HG03521 (cell line): Measurements from ENCODE around the gene BRD1.
"Not testable (repeated sequence)": the region's sequence is repeated elsewhere in the genome, so short reads cannot be mapped to it uniquely, and the experiment has no call there.

Source experiments
- ATAC-seq: cut with Tn5 transposase; IDR thresholded peaks from one replicate; pipeline ENCODE4 v1.9.1; 2021; ENCODE audit warnings: mild to moderate bottlenecking, moderate library complexity; ENCODE audit not compliant: unreplicated experiment

Gene BRD1

DNA sequence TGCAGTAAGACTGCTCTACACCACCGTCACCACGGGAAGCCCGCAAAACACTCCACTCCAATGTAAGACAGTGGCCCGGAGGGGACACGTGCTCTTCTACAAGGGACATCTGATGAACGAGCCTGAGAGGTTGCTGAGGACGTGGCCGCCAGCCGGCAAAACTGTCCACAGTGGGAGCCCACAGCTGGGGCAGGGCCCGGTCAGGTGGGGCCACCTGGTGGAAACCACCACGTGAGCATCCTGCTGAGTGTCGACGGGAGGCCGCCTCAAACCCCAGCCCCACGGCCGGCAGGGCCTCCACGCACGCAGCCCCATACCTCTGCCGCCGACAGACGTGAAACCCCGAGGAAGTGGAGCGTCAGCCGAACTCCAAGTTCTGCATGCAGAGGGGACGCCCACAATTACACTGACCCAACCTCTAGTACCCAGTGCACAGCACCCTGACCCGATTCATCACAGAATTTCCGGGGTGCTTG lies 42.6 kb downstream of the BRD1 start:
- ATAC-seq = no peak

DNA sequence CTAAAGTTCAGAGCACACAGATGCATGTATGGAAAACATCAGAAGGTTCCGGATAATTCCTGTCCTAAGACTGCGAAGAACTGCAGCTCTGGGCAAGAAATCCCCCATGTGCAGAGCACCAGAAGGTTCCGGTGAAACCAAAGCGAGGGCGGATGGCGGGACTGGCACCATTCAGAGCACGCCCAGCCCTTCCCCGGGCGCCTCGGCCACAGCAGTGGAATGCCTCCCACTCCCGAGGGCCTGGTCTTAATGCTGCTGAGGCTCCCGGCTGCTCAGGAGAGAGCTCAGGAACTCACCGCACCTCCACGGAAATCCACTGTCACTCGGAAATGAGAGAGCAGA lies 43.1 kb downstream of the BRD1 start:
- ATAC-seq = no peak

DNA sequence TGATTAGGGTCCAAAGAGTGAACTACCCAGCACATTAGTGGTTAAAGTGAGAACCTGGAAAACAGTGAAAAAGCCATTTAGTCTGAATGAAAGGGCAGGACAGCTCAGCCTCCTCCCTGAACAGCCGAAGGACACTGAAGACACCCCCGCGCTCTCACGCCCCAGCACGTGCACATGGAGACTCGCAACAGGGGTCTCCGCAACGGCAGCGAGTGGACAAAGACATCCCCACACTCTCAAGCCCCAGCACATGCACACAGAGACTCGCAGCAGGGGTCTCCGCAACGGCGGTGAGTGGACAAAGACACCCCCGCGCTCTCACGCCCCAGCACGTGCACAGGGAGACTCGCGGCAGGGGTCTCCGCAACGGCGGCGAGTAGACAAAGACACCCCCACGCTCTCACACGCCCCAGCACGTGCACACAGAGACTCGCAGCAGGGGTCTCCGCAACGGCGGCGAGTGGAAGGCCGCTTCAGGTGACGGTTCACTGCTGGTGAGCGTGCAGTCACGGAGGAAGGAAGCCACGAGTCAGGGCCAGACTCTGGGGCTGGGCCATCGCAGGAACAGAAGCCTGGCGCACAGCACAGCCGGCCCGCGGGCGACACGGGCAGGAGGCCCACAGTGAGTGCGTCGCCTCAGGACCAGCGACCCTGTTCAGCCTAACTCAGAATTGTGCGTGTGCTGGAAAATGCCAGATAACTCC lies 43.6 kb downstream of the BRD1 start:
- no peak for ATAC-seq

DNA sequence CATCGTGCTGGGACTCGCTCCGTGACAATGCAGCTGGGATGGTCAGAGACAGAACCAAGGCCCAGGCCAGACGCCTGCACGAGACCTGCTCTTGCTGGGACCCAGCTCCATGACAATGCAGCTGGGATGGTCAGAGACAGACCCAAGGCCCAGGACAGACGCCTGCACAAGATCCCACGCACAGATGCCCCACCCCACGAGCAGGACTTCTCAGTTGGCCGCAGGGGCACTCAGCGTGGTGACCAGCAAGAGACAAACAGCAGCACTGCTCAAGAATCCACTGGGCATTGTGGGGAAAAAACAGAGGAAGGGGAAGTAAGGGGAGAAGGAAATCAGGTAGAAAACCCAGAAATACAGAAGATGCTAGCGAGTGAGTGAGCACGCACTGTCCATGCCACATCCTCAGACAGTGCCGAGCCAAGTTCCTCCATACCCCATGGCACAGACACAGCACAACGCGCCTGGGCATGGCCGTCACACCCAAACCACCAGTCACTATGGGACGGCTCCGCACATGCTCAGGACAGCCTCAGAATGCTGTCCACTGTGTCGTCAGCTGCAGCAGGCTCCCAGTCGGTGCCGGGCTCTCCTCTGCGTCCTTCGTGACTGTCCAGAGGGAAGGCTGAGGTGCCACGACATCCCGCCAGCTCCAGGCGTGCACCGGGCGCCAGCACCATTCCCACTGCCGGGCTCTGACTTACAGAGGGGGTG lies 44.5 kb downstream of the BRD1 start:
- no peak for ATAC-seq

DNA sequence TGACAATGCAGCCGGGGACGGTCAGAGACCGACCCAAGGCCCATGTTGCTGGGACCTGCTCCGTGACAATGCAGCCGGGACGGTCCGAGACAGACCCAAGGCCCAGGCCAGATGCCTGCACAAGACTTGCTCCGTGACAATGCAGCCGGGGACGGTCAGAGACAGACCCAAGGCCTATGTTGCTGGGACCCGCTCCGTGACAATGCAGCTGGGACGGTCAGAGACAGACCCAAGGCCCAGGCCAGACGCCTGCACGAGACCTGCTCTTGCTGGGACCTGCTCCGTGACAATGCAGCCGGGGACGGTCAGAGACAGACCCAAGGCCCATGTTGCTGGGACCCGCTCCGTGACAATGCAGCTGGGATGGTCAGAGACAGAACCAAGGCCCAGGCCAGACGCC lies 45.8 kb downstream of the BRD1 start:
- not testable (repeated sequence) for ATAC-seq

DNA sequence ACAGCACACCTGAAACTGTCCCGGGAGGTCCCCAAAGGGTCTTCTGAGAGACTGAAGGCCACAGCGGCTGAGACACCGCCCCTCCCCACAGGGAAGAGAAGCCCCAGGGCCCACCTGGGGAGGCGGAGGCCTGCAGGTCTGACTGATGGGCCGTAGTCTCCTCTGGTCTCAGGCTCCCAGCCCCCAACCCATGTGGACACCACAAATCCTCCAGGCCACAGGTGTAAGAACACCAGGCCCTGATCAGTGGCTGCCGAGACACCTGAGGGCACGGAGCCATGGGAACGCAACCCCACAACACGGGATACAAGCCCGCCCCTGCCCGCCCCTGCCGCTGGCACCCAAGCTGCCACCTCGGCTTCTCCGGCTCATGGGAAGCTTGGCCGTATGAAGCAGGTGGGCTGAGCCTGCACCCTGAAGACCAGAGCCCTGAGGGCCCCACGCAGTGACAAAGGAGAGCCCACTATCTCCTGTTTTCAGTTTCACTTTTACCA lies 46.3 kb downstream of the BRD1 start:
- ATAC-seq = no peak

DNA sequence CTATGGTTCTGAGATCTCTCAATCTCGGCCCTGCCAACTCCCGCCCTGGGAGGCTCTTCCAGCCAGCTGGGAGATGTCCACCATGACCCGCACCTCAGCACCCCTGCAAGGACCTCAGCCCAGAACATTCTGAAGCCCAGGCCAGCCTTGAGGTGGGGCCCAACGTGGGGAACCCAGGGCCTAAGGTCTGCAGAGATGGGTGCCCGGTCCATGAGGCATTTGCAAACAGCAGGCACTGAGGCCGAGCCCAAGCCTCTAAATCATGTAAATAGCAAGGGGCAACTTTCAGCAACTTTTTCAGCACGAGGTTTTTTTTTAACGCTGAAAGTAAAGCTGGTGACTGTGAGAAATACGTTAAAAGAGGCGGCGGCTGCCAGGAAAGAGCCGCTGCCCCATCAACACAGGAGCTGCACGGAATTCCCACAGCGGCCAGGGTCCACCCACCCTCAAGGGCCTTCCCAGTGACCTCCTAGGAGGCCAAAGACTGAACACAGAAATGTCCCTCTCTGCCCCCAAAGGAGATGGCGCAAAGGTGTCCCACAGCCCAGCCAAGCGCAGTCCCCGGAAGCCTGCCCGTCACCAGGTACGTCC lies 46.9 kb downstream of the BRD1 start:
- ATAC-seq = no peak

DNA sequence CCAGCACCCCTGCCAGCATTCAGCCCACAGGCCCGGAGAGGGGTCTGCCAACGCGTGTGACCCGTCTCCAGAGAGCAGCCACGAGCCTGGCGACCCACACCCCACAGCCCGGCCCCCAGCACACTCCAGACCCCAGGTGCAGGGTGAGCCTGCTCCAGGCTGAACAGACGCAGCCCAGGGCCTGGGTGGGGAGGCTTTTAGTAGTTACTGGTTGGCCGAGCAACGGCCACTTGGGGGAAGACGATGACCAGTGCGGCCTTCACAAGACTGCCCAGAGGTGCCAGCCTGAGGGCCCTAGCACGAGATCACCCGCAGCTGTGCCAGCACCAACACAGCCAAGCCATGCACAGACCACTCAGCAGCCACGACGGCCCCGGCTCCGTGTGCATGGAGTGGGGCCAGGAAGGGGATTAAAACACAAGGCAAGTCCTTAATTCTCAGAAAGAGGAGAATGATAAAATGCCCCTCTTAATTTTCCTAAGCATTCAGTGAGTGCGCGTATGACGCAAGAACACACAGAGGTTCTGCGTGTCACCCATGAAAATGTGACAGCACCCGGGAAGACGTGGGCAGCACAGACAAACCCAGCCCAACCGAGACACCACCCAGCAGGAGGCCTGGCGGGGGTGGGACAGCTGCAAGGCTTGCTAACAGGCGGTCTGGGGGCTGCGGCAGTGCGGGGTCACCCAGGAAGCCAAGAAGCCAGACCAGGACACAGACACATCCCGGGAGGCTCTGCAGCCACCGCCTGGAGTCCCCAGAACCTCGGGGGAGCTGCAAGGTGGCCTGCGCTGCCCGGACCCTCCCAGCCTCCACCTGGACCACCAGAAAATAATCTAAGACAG lies 47.6 kb downstream of the BRD1 start:
- no peak for ATAC-seq

DNA sequence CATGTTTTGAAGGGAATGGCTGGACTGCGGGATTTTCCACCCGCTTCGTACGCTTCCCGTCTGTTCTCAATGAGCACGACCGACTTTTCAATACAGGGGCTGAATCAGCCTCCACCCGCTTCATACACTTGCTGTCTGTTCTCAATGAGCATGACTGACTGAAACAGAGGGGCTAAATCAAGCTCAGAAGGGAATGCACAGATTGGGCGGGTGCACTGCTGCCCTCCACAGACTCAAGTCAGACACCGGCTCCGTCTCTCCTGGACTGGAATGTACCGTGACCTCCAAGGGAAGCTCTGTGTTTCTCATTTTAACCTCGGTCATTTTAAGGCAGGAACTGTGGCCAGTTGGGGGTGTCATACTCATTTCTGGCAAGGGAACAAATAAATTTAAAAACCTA lies 48.5 kb downstream of the BRD1 start:
- ATAC-seq = no peak

DNA sequence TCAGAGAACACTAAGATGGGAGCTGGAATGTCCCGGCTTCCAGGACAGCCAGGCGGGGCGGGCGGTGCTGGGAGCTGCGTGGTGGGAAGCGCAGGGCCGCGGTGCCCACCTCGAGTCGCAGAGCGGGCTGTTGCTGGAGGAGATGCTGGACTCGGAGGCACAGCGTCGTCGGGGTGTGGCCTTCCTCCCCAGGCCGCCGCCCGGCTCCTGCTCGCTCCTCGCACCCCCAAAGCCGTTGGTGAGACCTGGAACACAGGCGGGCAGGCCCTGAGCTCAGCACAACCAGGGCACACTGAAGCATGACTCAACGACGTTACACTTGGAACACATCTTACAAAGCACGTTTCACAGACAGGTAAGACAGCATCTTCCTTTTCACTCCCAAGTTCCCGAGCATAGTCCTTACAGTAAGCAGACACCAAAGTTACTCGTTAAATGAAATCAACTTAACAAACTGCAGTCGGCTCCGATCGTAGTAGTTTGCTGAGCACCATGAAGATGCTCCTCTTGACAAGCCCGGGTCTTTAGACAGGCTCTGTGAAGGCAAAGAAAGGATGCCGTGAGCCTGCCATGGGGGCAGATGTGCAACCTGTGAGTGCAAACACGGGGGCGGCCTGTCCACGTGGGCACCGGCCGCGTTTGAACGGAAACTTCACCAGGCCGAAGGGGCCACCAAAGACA lies 50.0 kb downstream of the BRD1 start:
- no peak for ATAC-seq

DNA sequence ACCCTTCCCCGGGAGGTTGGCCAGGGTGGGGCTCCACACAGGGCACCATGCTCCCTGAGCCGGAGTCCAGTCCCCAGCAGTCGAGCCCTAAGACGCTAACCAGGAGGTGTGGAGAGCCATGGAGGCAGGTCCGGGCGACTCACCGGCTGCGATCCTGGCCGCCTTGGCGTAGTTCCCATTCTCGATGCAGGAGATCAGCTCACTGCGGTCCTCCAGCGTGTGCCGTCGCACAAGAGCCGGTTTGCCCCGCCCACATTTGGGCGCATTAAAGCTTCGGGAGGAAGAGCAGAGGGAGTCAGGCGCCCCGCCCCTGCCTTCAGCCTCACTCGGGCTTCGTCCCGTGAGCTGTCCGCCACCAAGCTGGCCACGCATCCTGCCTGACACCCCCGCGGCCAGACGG lies 50.8 kb downstream of the BRD1 start:
- ATAC-seq = no peak

DNA sequence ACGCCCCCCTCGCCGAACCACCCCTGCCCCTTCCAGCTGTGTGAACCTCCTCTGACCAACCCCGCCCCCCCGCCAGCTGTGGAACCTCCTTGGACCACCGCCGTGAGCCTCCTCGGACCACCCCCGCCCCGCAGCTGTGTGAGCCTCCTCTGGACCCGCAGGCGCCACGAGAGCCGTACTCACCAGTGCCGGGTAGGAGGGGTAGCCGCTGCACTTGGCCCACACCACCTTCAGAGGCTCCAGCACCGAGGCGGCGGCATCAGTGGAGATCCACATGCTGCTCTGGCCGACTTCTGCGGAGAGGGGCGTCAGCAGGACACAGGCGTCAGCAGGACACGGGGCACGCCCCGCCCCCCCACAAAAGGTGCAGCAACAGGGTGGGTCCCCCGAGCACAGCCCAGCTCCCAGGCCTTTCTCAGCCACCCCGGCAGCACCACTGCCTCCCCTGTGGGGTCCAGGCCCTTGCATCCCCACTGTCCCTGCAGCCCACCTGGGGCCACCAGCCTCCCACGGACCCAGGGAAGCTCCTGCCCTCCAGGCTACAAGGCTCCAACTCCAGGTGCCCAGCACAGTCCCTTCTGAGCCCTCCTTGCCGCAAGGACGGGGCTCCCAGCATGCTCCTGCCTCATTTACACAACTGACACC lies 51.7 kb downstream of the BRD1 start:
- ATAC-seq = no peak

DNA sequence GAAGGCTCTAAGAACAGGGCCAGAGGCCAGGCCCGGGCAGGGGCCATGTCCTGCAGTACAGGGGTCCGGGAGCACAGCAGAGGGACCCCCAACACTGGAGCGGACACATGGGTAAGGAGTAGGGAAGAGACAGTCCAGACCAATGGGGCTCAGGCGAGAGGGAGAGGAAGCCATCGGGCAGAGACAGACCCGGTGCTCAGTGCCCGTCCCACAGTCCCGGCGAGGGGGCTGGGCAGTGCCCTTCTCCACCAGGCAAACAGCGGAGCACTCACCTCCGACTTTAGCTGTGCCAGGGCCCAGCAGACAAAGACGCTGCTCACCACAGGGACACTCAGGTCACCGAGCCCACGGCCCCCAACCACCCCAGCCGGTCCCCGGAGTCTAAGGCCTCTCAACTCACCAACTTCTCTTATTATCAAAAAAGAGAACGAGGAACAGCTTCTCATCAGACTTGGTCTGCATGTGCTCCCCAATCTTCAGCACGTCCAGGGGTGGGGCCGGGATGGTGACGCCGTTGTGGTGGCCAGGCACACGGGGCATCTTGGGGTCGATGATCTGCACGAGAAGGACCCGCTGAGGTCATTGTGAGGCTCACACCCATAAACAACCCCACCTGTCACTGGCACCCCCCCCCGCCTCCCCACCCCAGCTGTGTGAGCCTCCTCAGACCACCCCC lies 52.3 kb downstream of the BRD1 start:
- ATAC-seq = no peak

DNA sequence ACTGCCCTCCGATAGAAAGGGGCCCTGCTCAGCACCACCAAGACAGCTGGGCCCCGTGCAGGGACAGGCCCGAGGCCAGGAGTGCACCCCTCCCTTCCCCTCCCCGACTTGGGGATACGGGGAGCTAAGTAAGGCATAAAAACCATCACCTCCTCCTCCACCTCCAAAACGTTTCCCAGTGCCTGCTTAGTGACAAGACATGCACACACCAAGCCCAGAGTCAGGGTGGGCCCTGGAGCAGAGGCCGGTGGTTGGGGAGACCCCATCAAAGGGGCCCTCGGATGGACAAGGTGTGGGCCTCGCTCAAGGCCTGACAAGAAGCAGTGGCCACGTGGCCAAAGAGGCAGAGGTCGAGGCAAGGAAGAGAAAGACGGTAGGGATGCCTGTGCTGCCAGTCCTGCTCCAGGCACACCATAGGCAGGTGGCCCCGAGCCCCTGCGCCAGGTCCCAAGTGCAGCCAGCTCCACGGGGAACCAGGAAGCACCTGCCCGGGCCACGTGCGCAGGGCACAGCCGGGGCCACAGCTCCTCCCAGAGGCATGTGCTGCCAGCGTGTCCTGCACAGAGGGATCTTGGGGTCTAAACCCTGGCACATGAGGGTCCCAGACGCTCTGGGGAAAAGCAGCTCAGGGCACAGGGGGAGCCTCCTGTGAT lies 53.0 kb downstream of the BRD1 start:
- ATAC-seq = no peak

DNA sequence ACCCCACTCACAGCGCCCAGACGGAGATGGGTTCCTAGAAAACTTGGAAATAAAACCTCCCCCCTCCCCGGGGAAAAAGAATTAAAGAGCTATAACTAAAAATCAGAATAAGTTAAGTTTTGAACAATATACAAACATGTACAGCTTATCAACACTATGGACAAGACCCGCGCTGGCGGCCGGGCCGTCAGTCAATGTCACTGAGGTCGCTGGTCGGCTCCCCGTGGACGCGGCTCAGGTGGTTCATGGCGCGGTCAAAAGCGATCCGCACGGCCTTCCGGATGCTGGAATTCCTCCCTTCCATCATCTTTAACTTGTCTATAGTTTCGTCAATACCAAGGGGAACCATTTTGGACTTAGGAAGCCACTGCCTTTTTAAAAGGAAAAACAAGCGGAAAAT lies 53.6 kb downstream of the BRD1 start:
- ATAC-seq = no peak

DNA sequence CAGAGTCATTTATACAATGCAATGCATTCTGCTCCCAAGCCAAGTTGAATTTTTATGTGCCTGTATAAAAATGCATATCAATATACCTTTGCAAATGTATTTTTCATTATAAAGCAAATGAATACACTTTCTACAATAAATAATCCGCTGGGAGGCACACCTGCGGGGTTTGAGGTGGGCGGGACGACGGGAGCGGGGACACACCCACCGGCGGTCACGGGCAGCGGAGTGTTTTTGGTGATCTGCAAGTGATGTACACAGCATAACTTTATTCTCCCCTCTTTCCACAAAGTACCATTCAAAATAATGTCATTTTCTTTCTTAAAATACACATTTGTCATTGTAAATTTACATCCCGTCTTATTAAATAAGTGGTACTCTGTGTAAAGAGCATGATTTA lies 54.1 kb downstream of the BRD1 start:
- ATAC-seq = no peak

DNA sequence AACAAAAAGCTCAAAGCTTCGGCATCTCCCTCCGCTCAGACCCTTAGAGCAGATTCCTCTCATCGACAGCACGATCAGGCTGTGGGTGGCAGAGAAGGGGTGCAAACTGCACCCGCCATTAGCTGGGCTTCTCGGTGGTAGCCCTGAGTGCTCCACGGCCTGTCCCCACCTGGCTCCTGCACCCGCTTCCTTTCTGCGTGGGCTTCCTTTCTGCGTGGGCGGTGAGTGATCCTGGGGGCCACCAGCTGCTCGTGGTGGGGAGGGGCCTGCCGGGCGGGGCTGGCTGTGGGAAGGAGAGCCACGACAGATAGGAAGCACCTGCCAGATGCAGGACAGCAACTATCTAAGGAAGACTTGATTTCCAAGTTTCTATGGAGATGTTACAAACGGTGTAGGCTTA lies 55.0 kb downstream of the BRD1 start:
- no peak for ATAC-seq

DNA sequence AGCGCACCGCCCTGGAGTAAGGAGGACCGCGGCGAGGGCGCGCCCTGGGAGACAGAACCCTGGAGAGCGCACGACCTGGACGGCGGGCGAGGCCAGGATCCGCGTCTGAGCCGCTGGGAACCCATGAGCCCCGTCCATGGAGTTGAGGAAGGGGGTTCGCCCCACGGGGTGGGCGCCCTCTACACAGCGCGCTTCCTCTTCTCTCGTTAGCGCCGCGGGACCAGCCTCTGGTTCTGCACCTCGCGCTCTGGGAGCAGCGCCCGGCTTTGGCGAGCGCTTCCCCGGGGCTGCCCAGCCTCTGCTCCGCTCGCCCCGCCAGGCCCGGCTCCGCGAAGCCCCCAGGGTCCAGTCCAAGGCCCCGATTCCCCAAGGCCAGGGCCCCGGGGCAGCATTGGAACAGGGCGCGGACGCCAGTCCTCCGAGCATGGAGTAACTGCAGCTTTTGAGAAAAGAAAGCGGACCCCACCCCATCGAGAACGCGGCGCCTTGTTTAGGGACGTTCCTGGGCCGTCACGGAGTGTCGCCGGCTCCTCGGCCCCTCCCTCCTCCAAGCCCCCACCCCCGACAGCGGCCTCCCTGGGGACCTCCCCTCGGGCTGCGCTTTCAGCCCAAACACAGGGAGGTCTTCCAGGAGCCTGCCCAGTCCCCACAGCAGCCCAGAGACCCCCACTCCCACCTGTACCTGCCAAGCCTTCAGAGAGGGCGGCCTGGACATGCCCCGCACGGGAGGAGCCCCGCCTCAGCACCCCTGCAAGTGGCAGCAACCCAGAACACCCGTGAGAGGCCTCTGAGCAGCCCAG lies 56.2 kb downstream of the BRD1 start:
- no peak for ATAC-seq
